OCI-LY7 (cell line): ENCODE data around the gene NRROS.

Experiments used
- EZH2phosphoT487 ChIP-seq: fragments of 200-600 bp; sonication (generic); IDR thresholded peaks from 2 replicates; pipeline ENCODE4 v1.6.1; 2018; ENCODE audit warnings: low read depth, borderline replicate concordance, mild to moderate bottlenecking, mixed run types, antibody characterized with exemption, low read length, moderate library complexity, mixed read lengths
- TF ChIP-seq, protein P1 (sequence below): fragments of 200-600 bp; sonication (generic); conservative IDR thresholded peaks from 2 replicates; pipeline ENCODE4 v1.5.1; 2014; ENCODE audit warnings: mild to moderate bottlenecking, antibody characterized with exemption, low read length, moderate library complexity, mixed read lengths

DNA sequence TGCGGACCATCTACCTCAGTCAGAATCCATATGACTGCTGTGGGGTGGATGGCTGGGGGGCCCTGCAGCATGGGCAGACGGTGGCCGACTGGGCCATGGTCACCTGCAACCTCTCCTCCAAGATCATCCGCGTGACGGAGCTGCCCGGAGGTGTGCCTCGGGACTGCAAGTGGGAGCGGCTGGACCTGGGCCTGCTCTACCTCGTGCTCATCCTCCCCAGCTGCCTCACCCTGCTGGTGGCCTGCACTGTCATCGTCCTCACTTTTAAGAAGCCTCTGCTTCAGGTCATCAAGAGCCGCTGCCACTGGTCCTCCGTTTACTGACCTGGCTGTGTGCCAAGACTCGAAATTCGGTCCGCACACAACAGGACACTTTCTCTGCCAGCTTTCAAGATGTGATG, 21.9 kb downstream of the NRROS start:
- TF ChIP-seq, protein P1, sequence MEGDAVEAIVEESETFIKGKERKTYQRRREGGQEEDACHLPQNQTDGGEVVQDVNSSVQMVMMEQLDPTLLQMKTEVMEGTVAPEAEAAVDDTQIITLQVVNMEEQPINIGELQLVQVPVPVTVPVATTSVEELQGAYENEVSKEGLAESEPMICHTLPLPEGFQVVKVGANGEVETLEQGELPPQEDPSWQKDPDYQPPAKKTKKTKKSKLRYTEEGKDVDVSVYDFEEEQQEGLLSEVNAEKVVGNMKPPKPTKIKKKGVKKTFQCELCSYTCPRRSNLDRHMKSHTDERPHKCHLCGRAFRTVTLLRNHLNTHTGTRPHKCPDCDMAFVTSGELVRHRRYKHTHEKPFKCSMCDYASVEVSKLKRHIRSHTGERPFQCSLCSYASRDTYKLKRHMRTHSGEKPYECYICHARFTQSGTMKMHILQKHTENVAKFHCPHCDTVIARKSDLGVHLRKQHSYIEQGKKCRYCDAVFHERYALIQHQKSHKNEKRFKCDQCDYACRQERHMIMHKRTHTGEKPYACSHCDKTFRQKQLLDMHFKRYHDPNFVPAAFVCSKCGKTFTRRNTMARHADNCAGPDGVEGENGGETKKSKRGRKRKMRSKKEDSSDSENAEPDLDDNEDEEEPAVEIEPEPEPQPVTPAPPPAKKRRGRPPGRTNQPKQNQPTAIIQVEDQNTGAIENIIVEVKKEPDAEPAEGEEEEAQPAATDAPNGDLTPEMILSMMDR = no peak
- no peak for TF ChIP-seq EZH2phosphoT487
